ENCODE data around the gene OLIG2.

OLIG2 gene

DNA sequence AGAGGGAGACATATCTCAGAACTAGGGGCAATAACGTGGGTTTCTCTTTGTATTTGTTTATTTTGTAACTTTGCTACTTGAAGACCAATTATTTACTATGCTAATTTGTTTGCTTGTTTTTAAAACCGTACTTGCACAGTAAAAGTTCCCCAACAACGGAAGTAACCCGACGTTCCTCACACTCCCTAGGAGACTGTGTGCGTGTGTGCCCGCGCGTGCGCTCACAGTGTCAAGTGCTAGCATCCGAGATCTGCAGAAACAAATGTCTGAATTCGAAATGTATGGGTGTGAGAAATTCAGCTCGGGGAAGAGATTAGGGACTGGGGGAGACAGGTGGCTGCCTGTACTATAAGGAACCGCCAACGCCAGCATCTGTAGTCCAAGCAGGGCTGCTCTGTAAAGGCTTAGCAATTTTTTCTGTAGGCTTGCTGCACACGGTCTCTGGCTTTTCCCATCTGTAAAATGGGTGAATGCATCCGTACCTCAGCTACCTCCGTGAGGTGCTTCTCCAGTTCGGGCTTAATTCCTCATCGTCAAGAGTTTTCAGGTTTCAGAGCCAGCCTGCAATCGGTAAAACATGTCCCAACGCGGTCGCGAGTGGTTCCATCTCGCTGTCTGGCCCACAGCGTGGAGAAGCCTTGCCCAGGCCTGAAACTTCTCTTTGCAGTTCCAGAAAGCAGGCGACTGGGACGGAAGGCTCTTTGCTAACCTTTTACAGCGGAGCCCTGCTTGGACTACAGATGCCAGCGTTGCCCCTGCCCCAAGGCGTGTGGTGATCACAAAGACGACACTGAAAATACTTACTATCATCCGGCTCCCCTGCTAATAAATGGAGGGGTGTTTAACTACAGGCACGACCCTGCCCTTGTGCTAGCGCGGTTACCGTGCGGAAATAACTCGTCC lies 1.3 kb upstream of the OLIG2 start:
- no peak for TF ChIP-seq CTCF (conservative IDR thresholded peaks at IDR 0.05)
- TF ChIP-seq ZFX (IDR thresholded peaks at IDR 0.05) = no peak
- no peak overlapping the region for H3K27ac ChIP-seq

DNA sequence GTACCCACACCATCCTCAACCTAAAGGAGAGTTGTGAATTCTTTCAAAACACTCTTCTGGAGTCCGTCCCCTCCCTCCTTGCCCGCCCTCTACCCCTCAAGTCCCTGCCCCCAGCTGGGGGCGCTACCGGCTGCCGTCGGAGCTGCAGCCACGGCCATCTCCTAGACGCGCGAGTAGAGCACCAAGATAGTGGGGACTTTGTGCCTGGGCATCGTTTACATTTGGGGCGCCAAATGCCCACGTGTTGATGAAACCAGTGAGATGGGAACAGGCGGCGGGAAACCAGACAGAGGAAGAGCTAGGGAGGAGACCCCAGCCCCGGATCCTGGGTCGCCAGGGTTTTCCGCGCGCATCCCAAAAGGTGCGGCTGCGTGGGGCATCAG lies 638 bp upstream of the OLIG2 start:
- no peak overlapping the region for H3K27ac ChIP-seq
- TF ChIP-seq ZFX (IDR thresholded peaks at IDR 0.05) (no peak), CTCF (conservative IDR thresholded peaks at IDR 0.05) (no peak)

- TF ChIP-seq CTCF (conservative IDR thresholded peaks at IDR 0.05) (no peak), ZFX (IDR thresholded peaks at IDR 0.05) (no peak)
- no peak overlapping the region for H3K27ac ChIP-seq
Observed at GRCh38 chr21:33026443-33026858, 716 bp downstream of the OLIG2 start.

DNA sequence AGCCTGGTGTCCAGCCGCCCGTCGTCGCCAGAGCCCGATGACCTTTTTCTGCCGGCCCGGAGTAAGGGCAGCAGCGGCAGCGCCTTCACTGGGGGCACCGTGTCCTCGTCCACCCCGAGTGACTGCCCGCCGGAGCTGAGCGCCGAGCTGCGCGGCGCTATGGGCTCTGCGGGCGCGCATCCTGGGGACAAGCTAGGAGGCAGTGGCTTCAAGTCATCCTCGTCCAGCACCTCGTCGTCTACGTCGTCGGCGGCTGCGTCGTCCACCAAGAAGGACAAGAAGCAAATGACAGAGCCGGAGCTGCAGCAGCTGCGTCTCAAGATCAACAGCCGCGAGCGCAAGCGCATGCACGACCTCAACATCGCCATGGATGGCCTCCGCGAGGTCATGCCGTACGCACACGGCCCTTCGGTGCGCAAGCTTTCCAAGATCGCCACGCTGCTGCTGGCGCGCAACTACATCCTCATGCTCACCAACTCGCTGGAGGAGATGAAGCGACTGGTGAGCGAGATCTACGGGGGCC lies 1.2 kb downstream of the OLIG2 start:
- no peak overlapping the region for H3K27ac ChIP-seq
- TF ChIP-seq CTCF (conservative IDR thresholded peaks at IDR 0.05) (no peak), ZFX (IDR thresholded peaks at IDR 0.05) (no peak)

- no peak overlapping the region for H3K27ac ChIP-seq
- no peak for TF ChIP-seq ZFX (IDR thresholded peaks at IDR 0.05)
- TF ChIP-seq CTCF (conservative IDR thresholded peaks at IDR 0.05) = no peak
Observed at GRCh38 chr21:33027401-33028286, 1.9 kb downstream of the OLIG2 start.

DNA sequence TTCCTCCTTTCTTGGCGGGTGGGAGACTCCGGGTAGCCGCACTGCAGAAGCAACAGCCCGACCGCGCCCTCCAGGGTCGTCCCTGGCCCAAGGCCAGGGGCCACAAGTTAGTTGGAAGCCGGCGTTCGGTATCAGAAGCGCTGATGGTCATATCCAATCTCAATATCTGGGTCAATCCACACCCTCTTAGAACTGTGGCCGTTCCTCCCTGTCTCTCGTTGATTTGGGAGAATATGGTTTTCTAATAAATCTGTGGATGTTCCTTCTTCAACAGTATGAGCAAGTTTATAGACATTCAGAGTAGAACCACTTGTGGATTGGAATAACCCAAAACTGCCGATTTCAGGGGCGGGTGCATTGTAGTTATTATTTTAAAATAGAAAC lies 2.5 kb downstream of the OLIG2 start:
- H3K27ac ChIP-seq = no peak overlapping the region
- no peak for TF ChIP-seq ZFX (IDR thresholded peaks at IDR 0.05)
- no peak for TF ChIP-seq CTCF (conservative IDR thresholded peaks at IDR 0.05)

All from C4-2B (cell line).